ENCODE results near the gene DPM1. TPM values are rescaled to one million over a fixed set of nuclear protein-coding genes. Genes with fewer than 3 reads are reported as not detected.

The DPM1 gene
- total and polyA plus RNA-seq, 2 of the 8 experiments (the other 6 are each of a cell fraction or from before 2014, with no cell fraction given), result 42.3 to 57.0 TPM

GRCh38 chr20:51004781-51005180 lies 46.4 kb upstream of the DPM1 start (continued):
- TF ChIP-seq RXRA (IDR thresholded peaks at IDR 0.05; ENCODE audit: insufficient read depth, low read depth, low read length), result no peak
- TF ChIP-seq RNF2 (IDR thresholded peaks at IDR 0.05; ENCODE audit: borderline replicate concordance, low read depth, low read length, missing control alignments, poor library complexity, severe bottlenecking), result no peak
- no peak for TF ChIP-seq SP1 (IDR thresholded peaks at IDR 0.05; ENCODE audit: low read depth, low read length)
- TF ChIP-seq BCL11A (IDR thresholded peaks at IDR 0.05; ENCODE audit: low read depth in 2 of 2, low read length in 2 of 2), result no peak
- no peak for TF ChIP-seq SUZ12 (IDR thresholded peaks at IDR 0.05; ENCODE audit: low read length)
